Measurements from ENCODE around the gene ST3GAL2.
"Not testable (repeated sequence)": the region's sequence is repeated elsewhere in the genome, so short reads cannot be mapped to it uniquely, and the experiment has no call there.

ST3GAL2 gene

GRCh38 chr16:70418274-70418992 is 20.5 kb downstream of the ST3GAL2 start:
- no peak for DNase-seq (ENCODE audit: low read depth in 1 of 2, low spot score in 1 of 2)

DNA sequence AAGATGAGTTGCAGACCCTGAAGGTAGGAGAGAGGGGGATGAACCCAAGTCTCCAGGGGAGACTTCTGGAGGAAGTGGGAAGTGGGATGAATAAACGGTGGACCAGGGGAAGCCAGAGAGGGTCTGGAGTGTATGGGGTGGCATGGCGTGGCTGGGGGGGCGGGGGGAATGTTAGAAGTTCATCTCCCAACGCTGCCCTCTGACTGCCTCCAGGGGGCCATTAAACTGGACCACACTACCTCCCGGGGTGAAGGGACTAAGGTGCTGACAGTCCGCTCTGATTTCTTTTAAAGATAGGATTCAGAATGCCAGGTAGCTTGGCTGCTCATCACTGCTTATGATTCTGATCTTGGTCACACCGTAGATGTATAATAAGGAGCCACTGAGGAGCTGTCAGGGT is 21.2 kb downstream of the ST3GAL2 start:
- DNase-seq (ENCODE audit: low read depth in 1 of 2, low spot score in 1 of 2), result no peak

GRCh38 chr16:70416748-70417616 is 21.9 kb downstream of the ST3GAL2 start:
- DNase-seq (ENCODE audit: low read depth in 1 of 2, low spot score in 1 of 2), result no peak

GRCh38 chr16:70413572-70413971 is 25.3 kb downstream of the ST3GAL2 start:
- not testable (repeated sequence) for DNase-seq (ENCODE audit: low read depth in 1 of 2, low spot score in 1 of 2)

DNA sequence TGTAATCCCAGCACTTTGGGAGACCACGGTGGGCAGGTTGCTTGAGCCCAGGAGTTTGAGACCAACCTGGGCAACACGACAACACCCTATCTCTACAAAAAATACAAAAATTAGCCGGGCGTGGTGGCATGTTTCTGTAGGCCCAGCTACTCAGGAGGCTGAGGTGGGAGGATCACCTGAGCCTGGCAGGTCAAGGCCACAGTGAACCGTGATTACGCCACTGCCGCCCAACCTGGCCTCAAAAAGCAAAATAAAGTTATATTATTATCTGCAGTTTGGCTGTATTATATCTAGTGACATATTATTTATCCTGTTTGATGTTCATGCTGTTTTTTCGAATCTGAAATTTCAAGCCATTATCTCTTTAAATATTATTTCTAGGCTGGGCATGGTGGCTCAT is 26.5 kb downstream of the ST3GAL2 start:
- no peak for DNase-seq (ENCODE audit: low read depth in 1 of 2, low spot score in 1 of 2)

- no peak for DNase-seq (ENCODE audit: low read depth in 1 of 2, low spot score in 1 of 2)
These were observed 28.2 kb downstream of the ST3GAL2 start for GRCh38 chr16:70410734-70411133.

GRCh38 chr16:70407811-70408274 is 31.1 kb downstream of the ST3GAL2 start:
- no peak for DNase-seq (ENCODE audit: low read depth in 1 of 2, low spot score in 1 of 2)

DNA sequence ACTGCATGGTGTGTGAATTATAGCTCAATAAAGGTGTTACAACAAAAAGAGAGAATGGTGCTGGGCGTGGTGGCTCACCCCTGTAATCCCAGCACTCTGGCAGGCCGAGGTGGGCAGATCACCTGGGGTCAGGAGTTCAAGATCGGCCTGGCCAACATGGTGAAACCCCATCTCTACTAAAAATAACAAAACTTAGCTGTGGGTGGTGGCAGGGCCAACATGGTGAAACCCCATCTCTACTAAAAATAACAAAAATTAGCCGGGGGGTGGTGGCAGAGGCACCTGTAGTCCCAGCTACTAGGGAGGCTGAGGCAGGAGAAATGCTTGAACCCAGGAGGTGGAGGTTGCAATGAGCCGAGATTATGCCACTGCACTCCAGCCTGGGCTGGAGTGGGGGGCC is 32.8 kb downstream of the ST3GAL2 start:
- DNase-seq (ENCODE audit: low read depth in 1 of 2, low spot score in 1 of 2), result not testable (repeated sequence)

DNA sequence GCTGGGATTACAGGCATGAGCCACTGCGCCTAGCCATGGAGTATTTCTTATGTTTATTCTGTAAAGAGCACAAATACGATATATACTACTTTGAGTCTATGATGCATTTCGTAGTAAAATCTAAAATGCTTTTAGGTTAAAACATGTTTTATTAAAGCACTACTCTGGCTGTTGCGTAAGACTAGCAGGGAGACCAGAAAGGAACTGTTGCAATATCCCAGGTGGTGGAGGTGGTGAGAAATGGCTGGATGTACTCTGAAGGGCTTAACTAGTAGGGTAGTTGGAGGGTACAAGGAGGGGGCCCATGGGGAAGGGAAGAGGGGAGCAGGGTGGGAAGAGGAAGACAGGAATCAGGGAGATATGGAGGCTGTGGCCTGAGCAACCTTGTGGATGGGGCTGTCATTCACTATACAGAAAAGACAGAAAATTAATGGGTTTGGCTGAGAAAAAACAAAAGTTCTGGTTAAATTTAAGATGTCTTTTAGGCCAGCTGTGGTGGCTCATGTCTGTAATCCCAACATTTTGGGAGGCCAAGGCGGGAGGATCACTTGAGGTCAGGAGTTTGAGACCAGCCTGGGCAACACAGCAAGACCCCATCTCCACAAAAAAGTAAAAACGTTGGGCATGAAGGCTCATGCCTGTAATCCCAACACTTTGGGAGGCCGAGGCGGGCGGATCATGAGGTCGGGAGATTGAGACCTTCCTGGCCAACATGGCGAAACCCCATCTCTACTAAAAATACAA is 35.8 kb downstream of the ST3GAL2 start:
- no peak for DNase-seq (ENCODE audit: low read depth in 1 of 2, low spot score in 1 of 2)

- no peak for DNase-seq (ENCODE audit: low read depth in 1 of 2, low spot score in 1 of 2)
These were observed 38.9 kb downstream of the ST3GAL2 start for GRCh38 chr16:70399951-70400350.

GRCh38 chr16:70399381-70399780 is 39.5 kb downstream of the ST3GAL2 start:
- DNase-seq (ENCODE audit: low read depth in 1 of 2, low spot score in 1 of 2), result no peak

- no peak for DNase-seq (ENCODE audit: low read depth in 1 of 2, low spot score in 1 of 2)
These were observed 40.6 kb downstream of the ST3GAL2 start for GRCh38 chr16:70398177-70398743.

DNA sequence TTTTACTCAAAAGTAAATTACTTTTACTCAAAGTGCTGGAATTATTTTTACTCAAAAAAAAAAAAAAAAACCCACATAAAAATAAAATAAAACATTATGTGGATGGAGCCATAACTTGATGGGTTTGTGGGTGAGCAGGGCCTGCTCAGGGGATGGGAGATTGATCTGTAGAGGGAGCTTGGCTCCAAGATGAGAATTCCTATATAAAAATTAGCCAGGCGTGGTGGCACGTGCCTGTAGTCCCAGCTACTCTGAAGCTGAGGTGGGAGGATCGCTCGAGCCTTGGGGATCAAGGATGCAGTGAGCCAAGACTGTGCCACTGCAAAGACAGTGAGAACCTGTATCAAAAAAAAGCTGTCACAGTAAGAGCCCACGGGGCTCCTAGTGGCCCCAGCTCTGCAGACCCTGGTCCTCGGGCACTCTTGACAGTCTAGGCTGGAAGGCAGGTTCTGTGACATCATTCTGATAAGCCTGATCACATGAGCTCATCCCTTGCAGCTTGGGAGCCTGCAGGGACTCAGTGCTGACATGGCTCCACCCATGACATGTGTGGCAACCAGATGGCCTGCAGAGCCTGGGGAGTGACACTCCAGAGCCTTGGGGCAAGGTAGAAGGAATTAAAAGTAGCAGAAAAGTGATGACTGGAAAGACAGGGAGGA is 42.5 kb downstream of the ST3GAL2 start:
- DNase-seq (ENCODE audit: low read depth in 1 of 2, low spot score in 1 of 2), result no peak

DNA sequence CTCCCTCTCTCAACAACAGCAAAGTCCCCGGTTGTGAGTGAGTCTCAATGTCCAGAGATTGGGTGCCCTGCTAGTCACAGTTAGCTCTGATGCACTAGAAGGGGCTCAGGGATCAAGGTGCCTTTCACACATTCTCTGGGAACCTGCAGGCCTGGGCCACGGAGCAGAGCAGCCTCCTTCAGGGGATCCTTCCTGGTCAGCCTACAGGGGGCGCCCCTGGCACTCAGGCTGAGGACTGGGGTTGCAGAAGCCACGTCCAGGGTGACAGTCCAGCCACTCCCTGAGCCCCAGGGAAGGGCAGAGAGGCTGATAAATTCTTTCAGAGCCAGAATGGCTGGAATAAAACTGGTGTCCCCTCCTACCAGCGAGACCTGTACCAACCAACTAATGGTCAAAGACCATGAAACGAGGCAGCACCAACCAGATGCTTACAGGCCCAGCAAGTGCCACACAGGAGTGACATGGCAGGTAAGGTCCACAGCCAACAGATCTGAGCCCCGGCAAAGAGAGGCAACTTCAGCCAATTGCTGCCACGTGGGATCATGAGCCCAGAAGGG is 43.5 kb downstream of the ST3GAL2 start:
- DNase-seq (ENCODE audit: low read depth in 1 of 2, low spot score in 1 of 2), result peak; percentile 27 to 54

DNA sequence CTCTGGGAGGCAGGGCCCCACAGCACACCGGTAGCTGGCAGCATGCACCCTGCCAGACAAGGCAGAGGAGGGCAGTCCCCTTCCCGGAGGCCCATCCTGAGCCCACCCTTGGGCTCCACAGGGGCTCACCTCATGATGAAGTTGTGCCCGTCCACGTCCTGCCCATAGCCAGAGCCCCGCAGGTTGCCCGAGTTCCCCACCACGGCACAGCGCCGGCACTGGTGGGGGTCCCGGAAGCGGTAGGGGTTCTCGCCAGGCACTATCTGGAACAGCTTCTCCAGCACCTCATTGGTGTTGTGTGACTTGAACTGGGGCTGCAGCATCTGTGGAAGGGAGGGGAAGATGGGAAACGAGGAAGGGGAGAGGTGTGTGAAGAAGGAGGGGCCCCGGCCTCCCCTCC is 44.0 kb downstream of the ST3GAL2 start:
- no peak for DNase-seq (ENCODE audit: low read depth in 1 of 2, low spot score in 1 of 2)

GRCh38 chr16:70393662-70394061 is 45.2 kb downstream of the ST3GAL2 start:
- no peak for DNase-seq (ENCODE audit: low read depth in 1 of 2, low spot score in 1 of 2)

DNA sequence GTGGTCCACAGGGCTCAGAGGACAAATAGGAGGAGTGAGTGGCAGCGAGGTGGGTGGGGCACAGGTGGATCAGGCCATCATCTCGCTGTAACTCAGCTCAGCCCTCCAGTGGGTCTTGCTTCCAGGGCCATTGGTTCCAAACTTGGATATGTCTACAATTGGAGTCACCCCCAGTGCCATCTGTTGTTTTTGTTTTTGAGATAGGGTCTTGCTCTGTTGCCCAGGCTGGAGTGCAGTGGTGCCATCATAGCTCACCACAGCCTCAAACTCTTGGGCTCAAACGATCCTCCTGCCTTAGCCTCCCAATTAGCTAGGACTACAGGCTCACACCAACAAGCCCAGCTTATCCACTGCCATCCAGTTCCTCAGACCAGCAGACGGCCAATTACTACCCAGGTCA is 46.3 kb downstream of the ST3GAL2 start:
- DNase-seq (ENCODE audit: low read depth in 1 of 2, low spot score in 1 of 2), result no peak

DNA sequence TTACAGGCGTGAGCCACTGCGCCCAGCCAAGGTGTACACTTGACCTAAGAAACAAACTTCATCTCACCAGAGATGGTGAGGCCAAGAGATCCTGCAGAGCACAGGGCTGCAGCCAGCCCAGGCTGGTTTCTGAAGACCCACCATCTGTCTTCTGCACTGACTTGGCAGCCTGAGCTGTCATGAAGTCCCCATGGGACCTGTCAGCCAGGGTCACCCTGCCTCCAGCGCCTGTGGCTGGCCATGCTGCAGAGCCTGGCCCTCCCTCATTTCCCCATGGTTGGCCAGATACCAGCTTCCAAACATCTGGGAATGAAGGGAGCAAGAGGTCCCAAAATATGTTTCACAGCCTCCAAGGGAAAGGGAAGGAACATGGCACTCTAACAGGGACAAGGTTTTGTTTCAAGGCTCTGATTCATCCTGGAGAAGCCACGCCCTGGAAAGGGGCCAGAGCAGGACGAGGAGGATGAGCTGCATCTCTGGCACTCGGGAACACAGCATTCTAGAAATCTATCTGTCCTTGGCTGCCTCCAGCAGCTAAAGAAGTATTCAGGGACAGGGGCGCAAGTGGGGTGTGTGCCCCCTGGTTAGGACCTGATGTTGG is 46.9 kb downstream of the ST3GAL2 start:
- no peak for DNase-seq (ENCODE audit: low read depth in 1 of 2, low spot score in 1 of 2)

- no peak for DNase-seq (ENCODE audit: low read depth in 1 of 2, low spot score in 1 of 2)
These were observed 47.5 kb downstream of the ST3GAL2 start for GRCh38 chr16:70391446-70391845.

DNA sequence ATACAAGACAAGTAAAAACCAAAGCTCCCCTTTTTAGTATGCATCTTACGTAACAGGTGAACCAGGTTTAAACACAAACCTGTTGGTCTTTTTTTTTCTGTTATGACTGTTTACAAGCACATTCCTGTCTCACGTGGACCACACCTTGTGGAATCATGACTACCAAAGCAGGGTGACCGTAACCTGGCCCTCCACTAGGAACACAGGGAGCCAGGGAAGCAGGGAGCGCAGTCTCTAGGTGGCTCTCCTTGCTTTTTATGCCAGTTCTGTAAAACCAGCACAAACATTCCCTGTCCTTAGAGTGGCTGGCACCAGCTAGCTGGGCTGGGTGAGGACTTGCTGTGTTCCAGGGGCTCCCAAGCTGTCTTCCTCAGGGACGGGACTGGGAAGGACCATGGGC is 48.1 kb downstream of the ST3GAL2 start:
- no peak for DNase-seq (ENCODE audit: low read depth in 1 of 2, low spot score in 1 of 2)
